GM12878 (cell line): ENCODE data around the gene EXOSC2. TPM values are rescaled to one million over a fixed set of nuclear protein-coding genes. Genes with fewer than 3 reads are reported as not detected.

ENCODE experiments used
- HCFC1 ChIP-seq: fragments of 150-350 bp; IDR thresholded peaks from 2 replicates; pipeline ENCODE4 v1.6.1; 2014; ENCODE audit warnings: low read length
- IRF4 ChIP-seq: IDR thresholded peaks from 2 replicates; pipeline ENCODE4 v1.6.1; 2011; ENCODE audit warnings: low read depth, low read length
- KLF5 ChIP-seq: fragments of 450-650 bp; IDR thresholded peaks from 2 replicates; pipeline ENCODE4 v1.6.1; 2014; ENCODE audit warnings: mild to moderate bottlenecking; ENCODE audit not compliant: partially characterized antibody
- MXI1 ChIP-seq: fragments of 150-350 bp; IDR thresholded peaks from 2 replicates; pipeline ENCODE4 v1.6.1; 2011; ENCODE audit warnings: low read depth, mild to moderate bottlenecking, inconsistent platforms, low read length, improper control_type of control experiment
- NFXL1 ChIP-seq: fragments of 450-650 bp; IDR thresholded peaks from 2 replicates; pipeline ENCODE4 v1.6.1; 2017; ENCODE audit warnings: antibody characterized with exemption, mild to moderate bottlenecking, borderline replicate concordance
- NFYB ChIP-seq: IDR thresholded peaks from 2 replicates; pipeline ENCODE4 v1.6.1; 2011; ENCODE audit warnings: low read depth, mild to moderate bottlenecking, low read length, improper control_type of control experiment, moderate library complexity; ENCODE audit not compliant: insufficient read depth
- POLR2AphosphoS5 ChIP-seq: IDR thresholded peaks from 2 replicates; pipeline ENCODE4 v1.6.1; 2011; ENCODE audit warnings: mild to moderate bottlenecking, low read length, inconsistent platforms
- RB1 ChIP-seq: fragments of 450-650 bp; formaldehyde crosslinking; IDR thresholded peaks from 2 replicates; pipeline ENCODE4 v1.6.1; 2017; ENCODE audit warnings: mild to moderate bottlenecking, borderline replicate concordance
- SMAD5 ChIP-seq: IDR thresholded peaks from 2 replicates; pipeline ENCODE4 v1.6.1; 2016; ENCODE audit warnings: antibody characterized with exemption, low read depth
- SP1 ChIP-seq: IDR thresholded peaks from one replicate; pipeline ENCODE4 v1.6.1; 2011; ENCODE audit warnings: low read depth, low read length
- SREBF2 ChIP-seq: IDR thresholded peaks from 2 replicates; pipeline ENCODE4 v1.6.1; 2012; ENCODE audit warnings: mild to moderate bottlenecking, low read length
- TCF12 ChIP-seq: IDR thresholded peaks from 2 replicates; pipeline ENCODE4 v1.6.1; 2011; ENCODE audit warnings: low read depth, mild to moderate bottlenecking, low read length
- ZBED1 ChIP-seq: IDR thresholded peaks from 2 replicates; pipeline ENCODE4 v1.6.1; 2016; ENCODE audit warnings: borderline replicate concordance
- polyA plus RNA-seq, 11 experiments: library from polyadenylated mRNA; depleted of rRNA in 4 of 11; unstranded in 6 of 11; stranded (reverse) in 5 of 11; fragments of >200 nt; fragmentation: Nextera tagmentation in 4 of 11; fragmentation: Illumina TruSeq in 1 of 11; extraction: Ambion mirVana in 4 of 11; extraction: Trizol in 1 of 11; gene quantifications; 1 replicate in 1 of 11; 2 replicates in 10 of 11; pipeline versions ENCODE4 v1.2.1 to v1.2.3, GENCODE V29; 2011 to 2016; ENCODE audit warnings: inconsistent platforms in 2 of 11, missing spikeins in 2 of 11, low read depth in 1 of 11
- total RNA-seq, 4 experiments: library from RNA; depleted of rRNA in 3 of 4; stranded (reverse); fragments of >200 nt in 3 of 4; fragmentation: Illumina TruSeq in 1 of 4; extraction: Trizol in 1 of 4; gene quantifications; 2 replicates each; pipeline versions ENCODE4 v1.2.1 to v1.2.3, GENCODE V29; 2013 to 2021
- TF ChIP-seq, protein P1 (sequence below): fragments of 450-650 bp; conservative IDR thresholded peaks from 2 replicates; pipeline ENCODE4 v1.6.1; 2017; ENCODE audit warnings: mild to moderate bottlenecking, moderate library complexity
- TF ChIP-seq, protein P2 (sequence below): fragments of 450-650 bp; IDR thresholded peaks from 2 replicates; pipeline ENCODE4 v1.6.1; 2017; ENCODE audit warnings: low read depth, mild to moderate bottlenecking, moderate library complexity
- TF ChIP-seq, protein P3 (sequence below): IDR thresholded peaks from 2 replicates; pipeline ENCODE4 v1.6.1; 2012; ENCODE audit warnings: mild to moderate bottlenecking, low read depth, low read length
- TF ChIP-seq, protein P4 (sequence below): IDR thresholded peaks from 2 replicates; pipeline ENCODE4 v1.6.1; 2011; ENCODE audit warnings: low read depth, mild to moderate bottlenecking, low read length, moderate library complexity, borderline replicate concordance; ENCODE audit errors: extremely low read depth
- TF ChIP-seq, protein P5 (sequence below): fragments of 450-650 bp; IDR thresholded peaks from 2 replicates; pipeline ENCODE4 v1.6.1; 2017; ENCODE audit warnings: mild to moderate bottlenecking, moderate library complexity

The EXOSC2 gene
- total and polyA plus RNA-seq, 10 of the 15 experiments (the other 5 are each of a cell fraction or from before 2014, with no cell fraction given): 26.3 to 55.0 (median 48.0) TPM

DNA sequence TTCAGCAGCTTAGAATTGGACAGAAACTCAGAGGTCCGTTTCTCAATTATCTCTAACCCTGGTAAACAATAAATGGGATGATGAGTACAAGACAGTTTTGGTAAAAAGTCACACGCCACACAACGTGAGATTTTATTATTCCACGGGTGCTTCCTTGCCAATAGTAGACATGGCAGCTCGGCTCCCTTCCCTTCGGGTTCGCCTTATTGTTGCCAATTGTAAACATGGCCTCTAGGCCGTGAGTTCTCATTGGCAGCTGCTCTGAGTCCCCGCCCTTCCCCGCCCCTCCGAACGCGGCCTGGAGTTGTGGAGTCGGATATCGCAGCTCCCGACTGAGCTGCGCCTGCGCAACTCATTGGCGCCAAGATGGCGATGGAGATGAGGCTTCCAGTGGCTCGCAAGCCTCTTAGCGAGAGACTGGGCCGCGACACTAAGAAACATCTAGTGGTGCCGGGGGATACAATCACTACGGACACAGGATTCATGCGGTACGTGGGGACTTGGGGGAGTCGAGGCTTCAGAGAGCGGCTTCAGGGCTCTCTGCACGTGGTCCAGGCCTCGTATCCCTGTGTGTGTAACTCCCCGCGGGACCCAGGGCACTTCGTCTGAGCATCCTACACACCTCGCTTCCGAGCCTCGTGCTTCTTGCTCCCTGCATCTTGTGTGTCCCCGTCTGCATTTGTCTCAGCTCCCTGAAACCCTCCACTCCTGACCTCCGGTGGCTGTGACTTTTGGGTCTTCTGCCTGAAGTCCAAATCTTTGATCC, at the start of gene EXOSC2 (continued):
- TF ChIP-seq, protein P1, sequence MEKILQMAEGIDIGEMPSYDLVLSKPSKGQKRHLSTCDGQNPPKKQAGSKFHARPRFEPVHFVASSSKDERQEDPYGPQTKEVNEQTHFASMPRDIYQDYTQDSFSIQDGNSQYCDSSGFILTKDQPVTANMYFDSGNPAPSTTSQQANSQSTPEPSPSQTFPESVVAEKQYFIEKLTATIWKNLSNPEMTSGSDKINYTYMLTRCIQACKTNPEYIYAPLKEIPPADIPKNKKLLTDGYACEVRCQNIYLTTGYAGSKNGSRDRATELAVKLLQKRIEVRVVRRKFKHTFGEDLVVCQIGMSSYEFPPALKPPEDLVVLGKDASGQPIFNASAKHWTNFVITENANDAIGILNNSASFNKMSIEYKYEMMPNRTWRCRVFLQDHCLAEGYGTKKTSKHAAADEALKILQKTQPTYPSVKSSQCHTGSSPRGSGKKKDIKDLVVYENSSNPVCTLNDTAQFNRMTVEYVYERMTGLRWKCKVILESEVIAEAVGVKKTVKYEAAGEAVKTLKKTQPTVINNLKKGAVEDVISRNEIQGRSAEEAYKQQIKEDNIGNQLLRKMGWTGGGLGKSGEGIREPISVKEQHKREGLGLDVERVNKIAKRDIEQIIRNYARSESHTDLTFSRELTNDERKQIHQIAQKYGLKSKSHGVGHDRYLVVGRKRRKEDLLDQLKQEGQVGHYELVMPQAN: peak; percentile 85
- peak; percentile 48 for TF ChIP-seq KLF5
- TF ChIP-seq, protein P2, sequence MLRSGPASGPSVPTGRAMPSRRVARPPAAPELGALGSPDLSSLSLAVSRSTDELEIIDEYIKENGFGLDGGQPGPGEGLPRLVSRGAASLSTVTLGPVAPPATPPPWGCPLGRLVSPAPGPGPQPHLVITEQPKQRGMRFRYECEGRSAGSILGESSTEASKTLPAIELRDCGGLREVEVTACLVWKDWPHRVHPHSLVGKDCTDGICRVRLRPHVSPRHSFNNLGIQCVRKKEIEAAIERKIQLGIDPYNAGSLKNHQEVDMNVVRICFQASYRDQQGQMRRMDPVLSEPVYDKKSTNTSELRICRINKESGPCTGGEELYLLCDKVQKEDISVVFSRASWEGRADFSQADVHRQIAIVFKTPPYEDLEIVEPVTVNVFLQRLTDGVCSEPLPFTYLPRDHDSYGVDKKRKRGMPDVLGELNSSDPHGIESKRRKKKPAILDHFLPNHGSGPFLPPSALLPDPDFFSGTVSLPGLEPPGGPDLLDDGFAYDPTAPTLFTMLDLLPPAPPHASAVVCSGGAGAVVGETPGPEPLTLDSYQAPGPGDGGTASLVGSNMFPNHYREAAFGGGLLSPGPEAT: peak; percentile 81
- peak; percentile 30; the same call in 1 of the 2 replicates for TF ChIP-seq TCF12
- peak; percentile 52 for TF ChIP-seq SP1
- TF ChIP-seq MXI1: peak; percentile 93
- no peak for TF ChIP-seq NFXL1
- TF ChIP-seq HCFC1: peak; percentile 82
- peak; percentile 98 for TF ChIP-seq RB1
- TF ChIP-seq, protein P3, sequence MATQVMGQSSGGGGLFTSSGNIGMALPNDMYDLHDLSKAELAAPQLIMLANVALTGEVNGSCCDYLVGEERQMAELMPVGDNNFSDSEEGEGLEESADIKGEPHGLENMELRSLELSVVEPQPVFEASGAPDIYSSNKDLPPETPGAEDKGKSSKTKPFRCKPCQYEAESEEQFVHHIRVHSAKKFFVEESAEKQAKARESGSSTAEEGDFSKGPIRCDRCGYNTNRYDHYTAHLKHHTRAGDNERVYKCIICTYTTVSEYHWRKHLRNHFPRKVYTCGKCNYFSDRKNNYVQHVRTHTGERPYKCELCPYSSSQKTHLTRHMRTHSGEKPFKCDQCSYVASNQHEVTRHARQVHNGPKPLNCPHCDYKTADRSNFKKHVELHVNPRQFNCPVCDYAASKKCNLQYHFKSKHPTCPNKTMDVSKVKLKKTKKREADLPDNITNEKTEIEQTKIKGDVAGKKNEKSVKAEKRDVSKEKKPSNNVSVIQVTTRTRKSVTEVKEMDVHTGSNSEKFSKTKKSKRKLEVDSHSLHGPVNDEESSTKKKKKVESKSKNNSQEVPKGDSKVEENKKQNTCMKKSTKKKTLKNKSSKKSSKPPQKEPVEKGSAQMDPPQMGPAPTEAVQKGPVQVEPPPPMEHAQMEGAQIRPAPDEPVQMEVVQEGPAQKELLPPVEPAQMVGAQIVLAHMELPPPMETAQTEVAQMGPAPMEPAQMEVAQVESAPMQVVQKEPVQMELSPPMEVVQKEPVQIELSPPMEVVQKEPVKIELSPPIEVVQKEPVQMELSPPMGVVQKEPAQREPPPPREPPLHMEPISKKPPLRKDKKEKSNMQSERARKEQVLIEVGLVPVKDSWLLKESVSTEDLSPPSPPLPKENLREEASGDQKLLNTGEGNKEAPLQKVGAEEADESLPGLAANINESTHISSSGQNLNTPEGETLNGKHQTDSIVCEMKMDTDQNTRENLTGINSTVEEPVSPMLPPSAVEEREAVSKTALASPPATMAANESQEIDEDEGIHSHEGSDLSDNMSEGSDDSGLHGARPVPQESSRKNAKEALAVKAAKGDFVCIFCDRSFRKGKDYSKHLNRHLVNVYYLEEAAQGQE: no peak
- 0 out of 2 replicates have a peak, but pooled peaks have one; percentile 32 for TF ChIP-seq ZBED1
- peak; percentile 88 for TF ChIP-seq NFYB
- no peak for TF ChIP-seq IRF4
- TF ChIP-seq SMAD5: peak; percentile 90; the same call in 1 of the 2 replicates
- TF ChIP-seq SREBF2: no peak
- TF ChIP-seq, protein P4, sequence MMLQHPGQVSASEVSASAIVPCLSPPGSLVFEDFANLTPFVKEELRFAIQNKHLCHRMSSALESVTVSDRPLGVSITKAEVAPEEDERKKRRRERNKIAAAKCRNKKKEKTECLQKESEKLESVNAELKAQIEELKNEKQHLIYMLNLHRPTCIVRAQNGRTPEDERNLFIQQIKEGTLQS: no peak
- TF ChIP-seq, protein P5, sequence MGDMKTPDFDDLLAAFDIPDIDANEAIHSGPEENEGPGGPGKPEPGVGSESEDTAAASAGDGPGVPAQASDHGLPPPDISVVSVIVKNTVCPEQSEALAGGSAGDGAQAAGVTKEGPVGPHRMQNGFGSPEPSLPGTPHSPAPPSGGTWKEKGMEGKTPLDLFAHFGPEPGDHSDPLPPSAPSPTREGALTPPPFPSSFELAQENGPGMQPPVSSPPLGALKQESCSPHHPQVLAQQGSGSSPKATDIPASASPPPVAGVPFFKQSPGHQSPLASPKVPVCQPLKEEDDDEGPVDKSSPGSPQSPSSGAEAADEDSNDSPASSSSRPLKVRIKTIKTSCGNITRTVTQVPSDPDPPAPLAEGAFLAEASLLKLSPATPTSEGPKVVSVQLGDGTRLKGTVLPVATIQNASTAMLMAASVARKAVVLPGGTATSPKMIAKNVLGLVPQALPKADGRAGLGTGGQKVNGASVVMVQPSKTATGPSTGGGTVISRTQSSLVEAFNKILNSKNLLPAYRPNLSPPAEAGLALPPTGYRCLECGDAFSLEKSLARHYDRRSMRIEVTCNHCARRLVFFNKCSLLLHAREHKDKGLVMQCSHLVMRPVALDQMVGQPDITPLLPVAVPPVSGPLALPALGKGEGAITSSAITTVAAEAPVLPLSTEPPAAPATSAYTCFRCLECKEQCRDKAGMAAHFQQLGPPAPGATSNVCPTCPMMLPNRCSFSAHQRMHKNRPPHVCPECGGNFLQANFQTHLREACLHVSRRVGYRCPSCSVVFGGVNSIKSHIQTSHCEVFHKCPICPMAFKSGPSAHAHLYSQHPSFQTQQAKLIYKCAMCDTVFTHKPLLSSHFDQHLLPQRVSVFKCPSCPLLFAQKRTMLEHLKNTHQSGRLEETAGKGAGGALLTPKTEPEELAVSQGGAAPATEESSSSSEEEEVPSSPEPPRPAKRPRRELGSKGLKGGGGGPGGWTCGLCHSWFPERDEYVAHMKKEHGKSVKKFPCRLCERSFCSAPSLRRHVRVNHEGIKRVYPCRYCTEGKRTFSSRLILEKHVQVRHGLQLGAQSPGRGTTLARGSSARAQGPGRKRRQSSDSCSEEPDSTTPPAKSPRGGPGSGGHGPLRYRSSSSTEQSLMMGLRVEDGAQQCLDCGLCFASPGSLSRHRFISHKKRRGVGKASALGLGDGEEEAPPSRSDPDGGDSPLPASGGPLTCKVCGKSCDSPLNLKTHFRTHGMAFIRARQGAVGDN: peak; percentile 68; the same call in 1 of the 2 replicates
- peak; percentile 95 for TF ChIP-seq POLR2AphosphoS5
